IMR-90 (cell line): ENCODE results near the gene PEX10. TPM values are rescaled to one million over a fixed set of nuclear protein-coding genes. Genes with fewer than 3 reads are reported as not detected.

Experiments used
- ATAC-seq: fragments of 200-7000 bp; cut with Tn5 transposase; 2 replicates; pipeline ENCODE4 v1.9.1; 2020; ENCODE audit warnings: low read depth, mild to moderate bottlenecking, moderate library complexity
- BruUV-seq: library from RNA; stranded (reverse); fragments of 400-500 nt; replicated peaks from 2 replicates; lab custom pipeline; 2021; lab: Mats Ljungman, UMichigan
- CTCF ChIA-PET: fragments of 300-600 bp; formaldehyde crosslinking; extraction: SDS; loops from one replicate; lab custom pipeline; 2021; ENCODE audit warnings: antibody characterized with exemption; lab: Yijun Ruan, JAX
- POLR2A ChIA-PET: fragments of 300-600 bp; sonication (Branson Sonifier 250); formaldehyde crosslinking; loops from one replicate; lab custom pipeline; 2022; ENCODE audit warnings: antibody characterized with exemption; ENCODE audit not compliant: unreplicated experiment; lab: Charles Lee
- DNase-seq: peaks from one replicate; pipeline ENCODE4 v3.0.0; 2013
- H2AFZ ChIP-seq: replicated peaks from 2 replicates; pipeline ENCODE3; 2013; ENCODE audit warnings: low read length, mild to moderate bottlenecking; ENCODE audit not compliant: poor library complexity
- H2AK5ac ChIP-seq: 2 replicates; pipeline ENCODE4 v1.6.1; 2013; ENCODE audit warnings: low read depth, low read length, inconsistent platforms
- H2AK9ac ChIP-seq: replicated peaks from 2 replicates; pipeline ENCODE3; 2013; ENCODE audit warnings: mild to moderate bottlenecking, low read depth, low read length, moderate library complexity; ENCODE audit not compliant: poor library complexity
- H2BK120ac ChIP-seq: 2 replicates; pipeline ENCODE4 v1.6.1; 2013; ENCODE audit warnings: low read depth, low read length, inconsistent platforms
- H2BK15ac ChIP-seq: 3 replicates; pipeline ENCODE4 v1.6.1; 2013; ENCODE audit warnings: low read depth, low read length, inconsistent platforms
- H2BK20ac ChIP-seq: 2 replicates; pipeline ENCODE4 v1.6.1; 2013; ENCODE audit warnings: low read depth, mild to moderate bottlenecking, inconsistent platforms, low read length, moderate library complexity
- H2BK5ac ChIP-seq: 2 replicates; pipeline ENCODE4 v1.6.1; 2013; ENCODE audit warnings: mild to moderate bottlenecking, low read depth, low read length, inconsistent platforms; ENCODE audit not compliant: poor library complexity, severe bottlenecking
- H3K14ac ChIP-seq: replicated peaks from 2 replicates; pipeline ENCODE4 v1.6.1; 2013; ENCODE audit warnings: low read depth, low read length, inconsistent platforms
- H3K18ac ChIP-seq: 2 replicates; pipeline ENCODE4 v1.6.1; 2013; ENCODE audit warnings: low read depth, low read length, control low read depth
- H3K23ac ChIP-seq: 2 replicates; pipeline ENCODE4 v1.6.1; 2013; ENCODE audit warnings: low read depth, low read length, inconsistent platforms
- H3K27ac ChIP-seq: 2 replicates; pipeline ENCODE4 v1.5.1; 2013; ENCODE audit warnings: mild to moderate bottlenecking, control low read depth, low read length; ENCODE audit not compliant: insufficient read depth
- H3K27me3 ChIP-seq: 2 replicates; pipeline ENCODE4 v1.6.1; 2013; ENCODE audit warnings: low read length; ENCODE audit not compliant: control insufficient read depth, insufficient read depth
- H3K36me3 ChIP-seq: 2 replicates; pipeline ENCODE4 v1.6.1; 2013; ENCODE audit warnings: low read length, mixed read lengths; ENCODE audit not compliant: control insufficient read depth, insufficient read depth
- H3K4ac ChIP-seq: 2 replicates; pipeline ENCODE4 v1.6.1; 2013; ENCODE audit warnings: low read depth, low read length, inconsistent platforms
- H3K4me1 ChIP-seq: 2 replicates; pipeline ENCODE4 v1.6.1; 2013; ENCODE audit warnings: low read length, mixed read lengths; ENCODE audit not compliant: control insufficient read depth, insufficient read depth
- H3K4me2 ChIP-seq: 2 replicates; pipeline ENCODE4 v1.6.1; 2013; ENCODE audit warnings: low read depth, mild to moderate bottlenecking, control low read depth, low read length, moderate library complexity
- H3K4me3 ChIP-seq: 2 replicates; pipeline ENCODE4 v1.5.1; 2013; ENCODE audit warnings: low read depth, mild to moderate bottlenecking, control low read depth, low read length, moderate library complexity; ENCODE audit not compliant: insufficient read depth
- H3K56ac ChIP-seq: 2 replicates; pipeline ENCODE4 v1.6.1; 2013; ENCODE audit warnings: low read length, inconsistent platforms; ENCODE audit not compliant: insufficient read depth; ENCODE audit errors: extremely low read depth
- H3K79me1 ChIP-seq, 2 experiments: 2 replicates each; pipeline ENCODE4 v1.6.1; 2013; ENCODE audit warnings: low read length in 2 of 2, inconsistent platforms in 1 of 2, low read depth in 1 of 2
- H3K9ac ChIP-seq: 2 replicates; pipeline ENCODE4 v1.6.1; 2013; ENCODE audit warnings: low read depth, low read length, control low read depth
- H3K9me1 ChIP-seq: 2 replicates; pipeline ENCODE4 v1.6.1; 2013; ENCODE audit warnings: low read length, inconsistent platforms; ENCODE audit not compliant: insufficient read depth
- H3K9me3 ChIP-seq: 2 replicates; pipeline ENCODE4 v1.6.1; 2013; ENCODE audit warnings: low read length; ENCODE audit not compliant: control insufficient read depth, insufficient read depth
- H4K20me1 ChIP-seq: 2 replicates; pipeline ENCODE4 v1.6.1; 2013; ENCODE audit warnings: low read length, inconsistent platforms; ENCODE audit not compliant: insufficient read depth
- H4K5ac ChIP-seq: 2 replicates; pipeline ENCODE4 v1.6.1; 2013; ENCODE audit warnings: mild to moderate bottlenecking, low read depth, low read length, control low read depth
- H4K8ac ChIP-seq, 2 experiments: 2 replicates each; pipeline ENCODE4 v1.6.1; 2013; ENCODE audit warnings: low read depth in 2 of 2, low read length in 2 of 2, control low read depth in 1 of 2, inconsistent platforms in 1 of 2
- H4K91ac ChIP-seq: 2 replicates; pipeline ENCODE4 v1.6.1; 2013; ENCODE audit warnings: low read depth, low read length, inconsistent platforms; ENCODE audit not compliant: insufficient read depth
- CHD1 ChIP-seq: IDR thresholded peaks from 2 replicates; pipeline ENCODE4 v1.6.1; 2012; ENCODE audit warnings: low read depth, low read length, improper control_type of control experiment
- FOS ChIP-seq: fragments of 150-350 bp; IDR thresholded peaks from 2 replicates; pipeline ENCODE4 v1.6.1; 2016; ENCODE audit warnings: low read depth, low read length
- MAFK ChIP-seq: IDR thresholded peaks from 2 replicates; pipeline ENCODE4 v1.6.1; 2012; ENCODE audit warnings: low read depth, low read length, improper control_type of control experiment
- MXI1 ChIP-seq: IDR thresholded peaks from 2 replicates; pipeline ENCODE4 v1.6.1; 2012; ENCODE audit warnings: low read depth, mild to moderate bottlenecking, low read length, moderate library complexity, borderline replicate concordance
- NFE2L2 ChIP-seq: fragments of 150-350 bp; IDR thresholded peaks from 2 replicates; pipeline ENCODE4 v1.6.1; 2016; ENCODE audit warnings: low read depth, mild to moderate bottlenecking, low read length
- POLR2A ChIP-seq: IDR thresholded peaks from 2 replicates; pipeline ENCODE4 v1.6.1; 2012; ENCODE audit warnings: mild to moderate bottlenecking, low read depth, low read length
- RAD21 ChIP-seq: IDR thresholded peaks from 2 replicates; pipeline ENCODE4 v1.6.1; 2012; ENCODE audit warnings: low read length, improper control_type of control experiment
- RCOR1 ChIP-seq: IDR thresholded peaks from 2 replicates; pipeline ENCODE4 v1.6.1; 2012; ENCODE audit warnings: mild to moderate bottlenecking, low read length, improper control_type of control experiment; ENCODE audit not compliant: insufficient replicate concordance
- USF2 ChIP-seq: fragments of 150-350 bp; IDR thresholded peaks from 2 replicates; pipeline ENCODE4 v1.6.1; 2017; ENCODE audit warnings: mild to moderate bottlenecking, antibody characterized with exemption, low read length, low read depth
- WGBS, 2 experiments: methylation state at CpG; one replicate each; pipeline versions ENCODE4 v1.1.5 to v1.1.7; 2013; ENCODE audit warnings: missing lambda C conversion rate in 2 of 2; ENCODE audit not compliant: insufficient read length in 1 of 2; ENCODE audit errors: extremely low coverage in 2 of 2; 5-methylcytosine and 5-hydroxymethylcytosine counted together
- dilution Hi-C: fragments of 300-500 bp; cut with HindIII; formaldehyde crosslinking; loops from one replicate; pipeline ENCODE4 v1.14.3; 2018; ENCODE audit warnings: low sequenced_read_pairs; ENCODE audit not compliant: unreplicated experiment
- in situ Hi-C: fragments of 300-500 bp; cut with MboI; formaldehyde crosslinking; loops from 3 replicates; pipeline ENCODE4 v1.14.3; 2019; ENCODE audit warnings: low sequenced_read_pairs, inconsistent platforms, mixed read lengths
- intact Hi-C: fragments of 100-400 bp; cut with micrococcal nuclease; formaldehyde crosslinking; loops from 2 replicates; pipeline ENCODE4 v1.10.0; 2022
- polyA plus RNA-seq, 3 experiments: library from polyadenylated mRNA; depleted of rRNA; stranded (reverse); fragments of >200 nt; gene quantifications; 2 replicates each; pipeline ENCODE4 v1.2.3, GENCODE V29; 2012; ENCODE audit warnings: low replicate concordance in 1 of 3
- total RNA-seq: library from RNA; depleted of rRNA; stranded (reverse); fragments of >200 nt; gene quantifications from 2 replicates; pipeline ENCODE4 v1.2.3, GENCODE V29; 2012

Gene PEX10
- total and polyA plus RNA-seq, 2 of the 4 experiments (the other 2 are of a cell fraction) = 16.9 to 19.7 TPM

- WGBS, 2 experiments = no CpG with 5 or more reads among the region's 19 CpGs
These were observed 3.4 kb upstream of the PEX10 start for GRCh38 chr1:2415801-2416208.

More at GRCh38 chr1:2415801-2416208, 3.4 kb upstream of the PEX10 start:
- intact Hi-C loops (loop anchor here (10.0 kb wide), 1 partner anchor 899 kb away; no protein-coding TSS in a partner anchor), dilution Hi-C loops (no loop called here), in situ Hi-C loops (loop anchor here (25.0 kb wide), 1 partner anchor 896 kb away; no protein-coding TSS in a partner anchor)
- CTCF ChIA-PET = no interaction called here
- POLR2A ChIA-PET = interaction anchor here (0.6 kb wide), 1 partner anchor 1009 kb away, joined by 3 read pairs; no protein-coding TSS in a partner anchor
- Histone ChIP-seq H4K8ac (no peak overlapping the region), H2BK5ac (no peak overlapping the region), H3K9me3 (no peaks in the 10 kb centered on the region), H3K9me1 (no peaks in the 10 kb centered on the region), H3K9ac (no peak overlapping the region), H3K4ac (no peak overlapping the region), H4K91ac (no peak overlapping the region), H2AK5ac (no peak overlapping the region), H2BK15ac (no peak overlapping the region), H4K20me1 (no peaks in the 10 kb centered on the region), H2AFZ (no peak overlapping the region), H3K27ac (no peak overlapping the region), H3K4me1 (peaks cover 12% of the 10 kb centered on the region), H3K4me2 (no peak overlapping the region), H3K14ac (no peak overlapping the region), H2BK120ac (no peak overlapping the region), H3K36me3 (no peaks in the 10 kb centered on the region), H3K18ac (no peak overlapping the region), H2BK20ac (no peak overlapping the region), H2AK9ac (no peak overlapping the region), H3K79me1 (peaks cover 6 to 25% of the 10 kb centered on the region in 2 experiments), H4K5ac (no peak overlapping the region), H3K4me3 (no peak overlapping the region), H3K27me3 (peaks cover 5% of the 10 kb centered on the region; the same call in 1 of the 2 replicates), H3K56ac (no peak overlapping the region), H3K23ac (no peak overlapping the region)
- no TSS peak for BruUV-seq
- DNase-seq (no peak), ATAC-seq (no peak)
- TF ChIP-seq NFE2L2 (no peak), RAD21 (no peak), FOS (no peak), POLR2A (no peak), USF2 (no peak), CHD1 (no peak), MAFK (no peak), MXI1 (no peak), RCOR1 (no peak)
